Measurements from ENCODE around the gene OVOL3. TPM values are rescaled to one million over a fixed set of nuclear protein-coding genes. Genes with fewer than 3 reads are reported as not detected.
A peak's percentile ranks its signal among the peaks of the same experiment; 100 is the strongest.
"Not testable (repeated sequence)": the region's sequence is repeated elsewhere in the genome, so short reads cannot be mapped to it uniquely, and the experiment has no call there.

OVOL3 gene
- total RNA-seq, 1 donor from 2014 or later, result not detected

GRCh38 chr19:36131221-36131620, 20.3 kb downstream of the OVOL3 start:
- not testable (repeated sequence) for DNase-seq (ENCODE audit: low spot score)

- not testable (repeated sequence) for DNase-seq (ENCODE audit: low spot score)
These were observed 23.9 kb downstream of the OVOL3 start for GRCh38 chr19:36134867-36135266.

GRCh38 chr19:36136964-36137686, 26.2 kb downstream of the OVOL3 start:
- DNase-seq (ENCODE audit: low spot score), result peak; percentile 89

GRCh38 chr19:36139120-36139472, 28.2 kb downstream of the OVOL3 start:
- no peak for DNase-seq (ENCODE audit: low spot score)

GRCh38 chr19:36139473-36140303, 28.7 kb downstream of the OVOL3 start, which contains the start of gene CAPNS1:
Gene CAPNS1, plus strand, starts transcription at chr19:36140066. Its CDS starts 946 bp downstream, at chr19:36141012.
- DNase-seq (ENCODE audit: low spot score), result peak; percentile 97

- peak; percentile 65 for DNase-seq (ENCODE audit: low spot score)
These were observed 29.5 kb downstream of the OVOL3 start for GRCh38 chr19:36140304-36141038.

- DNase-seq (ENCODE audit: low spot score), result peak; percentile 91
These were observed 30.3 kb downstream of the OVOL3 start for GRCh38 chr19:36141039-36141927.

GRCh38 chr19:36142046-36142445, 31.1 kb downstream of the OVOL3 start:
- DNase-seq (ENCODE audit: low spot score), result no peak

GRCh38 chr19:36142496-36142895, 31.6 kb downstream of the OVOL3 start:
- DNase-seq (ENCODE audit: low spot score), result no peak

- no peak for DNase-seq (ENCODE audit: low spot score)
These were observed 33.7 kb downstream of the OVOL3 start for GRCh38 chr19:36144624-36145023.

GRCh38 chr19:36149673-36150406, 38.9 kb downstream of the OVOL3 start:
- DNase-seq (ENCODE audit: low spot score), result no peak

GRCh38 chr19:36150586-36150985, 39.6 kb downstream of the OVOL3 start:
- DNase-seq (ENCODE audit: low spot score), result no peak

- DNase-seq (ENCODE audit: low spot score), result no peak
These were observed 40.4 kb downstream of the OVOL3 start for GRCh38 chr19:36151144-36152018.

- DNase-seq (ENCODE audit: low spot score), result no peak
These were observed 41.0 kb downstream of the OVOL3 start for GRCh38 chr19:36152019-36152351.

- peak; percentile 68 for DNase-seq (ENCODE audit: low spot score)
These were observed 41.6 kb downstream of the OVOL3 start, which contains the start of gene COX7A1 for GRCh38 chr19:36152352-36153091. Gene COX7A1, minus strand, starts transcription at chr19:36152447. Its CDS starts 40 bp downstream, at chr19:36152407.

- no peak for DNase-seq (ENCODE audit: low spot score)
These were observed 42.2 kb downstream of the OVOL3 start for GRCh38 chr19:36153126-36153525.

- DNase-seq (ENCODE audit: low spot score), result no peak
These were observed 50.1 kb downstream of the OVOL3 start for GRCh38 chr19:36160821-36161596.
